ENCODE data around the gene ITGA2B. TPM values are rescaled to one million over a fixed set of nuclear protein-coding genes. Genes with fewer than 3 reads are reported as not detected.

ITGA2B gene
- total and polyA plus RNA-seq, 10 of the 15 experiments (the other 5 are each of a cell fraction or from before 2014, with no cell fraction given), result 0.04 to 0.51 (median 0.21) TPM; not detected in 1

DNA sequence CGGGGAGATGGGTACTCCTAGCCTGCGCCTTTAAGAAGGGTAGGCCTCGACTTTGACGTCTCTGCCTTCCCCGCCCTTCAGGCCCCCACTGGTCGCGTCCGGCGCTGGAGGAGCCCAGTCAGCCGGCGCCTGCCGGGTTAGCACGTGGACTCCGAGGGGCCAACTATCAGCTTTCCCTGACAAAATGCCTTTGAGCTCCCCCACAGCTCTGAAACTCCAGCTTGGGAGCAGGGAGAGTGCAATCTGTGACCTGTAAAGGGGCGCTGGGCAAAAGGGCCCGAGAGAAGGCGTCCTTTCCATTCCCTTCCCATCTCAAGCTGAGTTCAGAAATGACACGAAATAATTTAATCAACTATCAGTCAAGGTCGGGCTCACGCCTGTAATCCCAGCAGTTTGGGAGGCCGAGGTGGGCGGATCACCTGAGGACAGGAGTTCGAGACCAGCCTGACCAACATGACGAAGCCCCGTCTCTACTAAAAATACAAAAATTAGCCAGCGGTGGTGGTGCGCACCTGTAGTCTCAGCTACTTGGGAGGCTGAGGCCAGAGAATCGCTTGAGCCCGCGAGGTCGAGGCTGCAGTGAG lies 62.5 kb downstream of the ITGA2B start (continued):
- TF ChIP-seq, protein P1, sequence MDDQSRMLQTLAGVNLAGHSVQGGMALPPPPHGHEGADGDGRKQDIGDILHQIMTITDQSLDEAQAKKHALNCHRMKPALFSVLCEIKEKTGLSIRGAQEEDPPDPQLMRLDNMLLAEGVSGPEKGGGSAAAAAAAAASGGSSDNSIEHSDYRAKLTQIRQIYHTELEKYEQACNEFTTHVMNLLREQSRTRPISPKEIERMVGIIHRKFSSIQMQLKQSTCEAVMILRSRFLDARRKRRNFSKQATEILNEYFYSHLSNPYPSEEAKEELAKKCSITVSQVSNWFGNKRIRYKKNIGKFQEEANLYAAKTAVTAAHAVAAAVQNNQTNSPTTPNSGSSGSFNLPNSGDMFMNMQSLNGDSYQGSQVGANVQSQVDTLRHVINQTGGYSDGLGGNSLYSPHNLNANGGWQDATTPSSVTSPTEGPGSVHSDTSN (IDR thresholded peaks at IDR 0.05; ENCODE audit: insufficient replicate concordance, low read depth, low read length), result no peak
- TF ChIP-seq FOS (IDR thresholded peaks at IDR 0.05; ENCODE audit: borderline replicate concordance, extremely low read depth, insufficient read length) (no peak), RFX5 (IDR thresholded peaks at IDR 0.05; ENCODE audit: low read depth, low read length) (no peak), TCF3 (IDR thresholded peaks at IDR 0.05; ENCODE audit: borderline replicate concordance, insufficient read depth, low read depth, low read length) (no peak), SMAD1 (IDR thresholded peaks at IDR 0.05; ENCODE audit: low read depth, partially characterized antibody) (no peak), RCOR1 (conservative IDR thresholded peaks at IDR 0.05; ENCODE audit: low read depth, low read length) (no peak), ESRRA (IDR thresholded peaks at IDR 0.05; ENCODE audit: low read length) (no peak), NR2C1 (IDR thresholded peaks at IDR 0.05) (no peak), PML (IDR thresholded peaks at IDR 0.05; ENCODE audit: low read length) (no peak), SMC3 (IDR thresholded peaks at IDR 0.05; ENCODE audit: borderline replicate concordance, low read length) (no peak), HDGF (IDR thresholded peaks at IDR 0.05) (peak; percentile 60; the same call in 1 of the 2 replicates), TAF1 (IDR thresholded peaks at IDR 0.05; ENCODE audit: borderline replicate concordance, low read depth, low read length) (0 out of 2 replicates have a peak, but pooled peaks have one; percentile 23), ZNF217 (IDR thresholded peaks at IDR 0.05) (no peak), ZBED1 (IDR thresholded peaks at IDR 0.05; ENCODE audit: borderline replicate concordance) (no peak), STAT3 (IDR thresholded peaks at IDR 0.05; ENCODE audit: low read depth, low read length) (no peak), YY1 (IDR thresholded peaks at IDR 0.05; ENCODE audit: low read depth, low read length) (no peak), EGR1 (IDR thresholded peaks at IDR 0.05; ENCODE audit: borderline replicate concordance in 1 of 2, low read depth in 2 of 2, low read length in 2 of 2) (peak in 1 of 2 experiments; percentile 27; a peak in 1 of 3 replicates)
- TF ChIP-seq, protein P2, sequence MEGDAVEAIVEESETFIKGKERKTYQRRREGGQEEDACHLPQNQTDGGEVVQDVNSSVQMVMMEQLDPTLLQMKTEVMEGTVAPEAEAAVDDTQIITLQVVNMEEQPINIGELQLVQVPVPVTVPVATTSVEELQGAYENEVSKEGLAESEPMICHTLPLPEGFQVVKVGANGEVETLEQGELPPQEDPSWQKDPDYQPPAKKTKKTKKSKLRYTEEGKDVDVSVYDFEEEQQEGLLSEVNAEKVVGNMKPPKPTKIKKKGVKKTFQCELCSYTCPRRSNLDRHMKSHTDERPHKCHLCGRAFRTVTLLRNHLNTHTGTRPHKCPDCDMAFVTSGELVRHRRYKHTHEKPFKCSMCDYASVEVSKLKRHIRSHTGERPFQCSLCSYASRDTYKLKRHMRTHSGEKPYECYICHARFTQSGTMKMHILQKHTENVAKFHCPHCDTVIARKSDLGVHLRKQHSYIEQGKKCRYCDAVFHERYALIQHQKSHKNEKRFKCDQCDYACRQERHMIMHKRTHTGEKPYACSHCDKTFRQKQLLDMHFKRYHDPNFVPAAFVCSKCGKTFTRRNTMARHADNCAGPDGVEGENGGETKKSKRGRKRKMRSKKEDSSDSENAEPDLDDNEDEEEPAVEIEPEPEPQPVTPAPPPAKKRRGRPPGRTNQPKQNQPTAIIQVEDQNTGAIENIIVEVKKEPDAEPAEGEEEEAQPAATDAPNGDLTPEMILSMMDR (IDR thresholded peaks at IDR 0.05 in 2 of 3, conservative IDR thresholded peaks at IDR 0.05 in 1 of 3; ENCODE audit: control insufficient read depth in 2 of 3, extremely low read depth in 1 of 3, insufficient read depth in 1 of 3, low read depth in 3 of 3, low read length in 3 of 3), result no peak
- TF ChIP-seq, protein P3, sequence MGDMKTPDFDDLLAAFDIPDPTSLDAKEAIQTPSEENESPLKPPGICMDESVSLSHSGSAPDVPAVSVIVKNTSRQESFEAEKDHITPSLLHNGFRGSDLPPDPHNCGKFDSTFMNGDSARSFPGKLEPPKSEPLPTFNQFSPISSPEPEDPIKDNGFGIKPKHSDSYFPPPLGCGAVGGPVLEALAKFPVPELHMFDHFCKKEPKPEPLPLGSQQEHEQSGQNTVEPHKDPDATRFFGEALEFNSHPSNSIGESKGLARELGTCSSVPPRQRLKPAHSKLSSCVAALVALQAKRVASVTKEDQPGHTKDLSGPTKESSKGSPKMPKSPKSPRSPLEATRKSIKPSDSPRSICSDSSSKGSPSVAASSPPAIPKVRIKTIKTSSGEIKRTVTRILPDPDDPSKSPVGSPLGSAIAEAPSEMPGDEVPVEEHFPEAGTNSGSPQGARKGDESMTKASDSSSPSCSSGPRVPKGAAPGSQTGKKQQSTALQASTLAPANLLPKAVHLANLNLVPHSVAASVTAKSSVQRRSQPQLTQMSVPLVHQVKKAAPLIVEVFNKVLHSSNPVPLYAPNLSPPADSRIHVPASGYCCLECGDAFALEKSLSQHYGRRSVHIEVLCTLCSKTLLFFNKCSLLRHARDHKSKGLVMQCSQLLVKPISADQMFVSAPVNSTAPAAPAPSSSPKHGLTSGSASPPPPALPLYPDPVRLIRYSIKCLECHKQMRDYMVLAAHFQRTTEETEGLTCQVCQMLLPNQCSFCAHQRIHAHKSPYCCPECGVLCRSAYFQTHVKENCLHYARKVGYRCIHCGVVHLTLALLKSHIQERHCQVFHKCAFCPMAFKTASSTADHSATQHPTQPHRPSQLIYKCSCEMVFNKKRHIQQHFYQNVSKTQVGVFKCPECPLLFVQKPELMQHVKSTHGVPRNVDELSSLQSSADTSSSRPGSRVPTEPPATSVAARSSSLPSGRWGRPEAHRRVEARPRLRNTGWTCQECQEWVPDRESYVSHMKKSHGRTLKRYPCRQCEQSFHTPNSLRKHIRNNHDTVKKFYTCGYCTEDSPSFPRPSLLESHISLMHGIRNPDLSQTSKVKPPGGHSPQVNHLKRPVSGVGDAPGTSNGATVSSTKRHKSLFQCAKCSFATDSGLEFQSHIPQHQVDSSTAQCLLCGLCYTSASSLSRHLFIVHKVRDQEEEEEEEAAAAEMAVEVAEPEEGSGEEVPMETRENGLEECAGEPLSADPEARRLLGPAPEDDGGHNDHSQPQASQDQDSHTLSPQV (IDR thresholded peaks at IDR 0.05), result no peak
- TF ChIP-seq, protein P4, sequence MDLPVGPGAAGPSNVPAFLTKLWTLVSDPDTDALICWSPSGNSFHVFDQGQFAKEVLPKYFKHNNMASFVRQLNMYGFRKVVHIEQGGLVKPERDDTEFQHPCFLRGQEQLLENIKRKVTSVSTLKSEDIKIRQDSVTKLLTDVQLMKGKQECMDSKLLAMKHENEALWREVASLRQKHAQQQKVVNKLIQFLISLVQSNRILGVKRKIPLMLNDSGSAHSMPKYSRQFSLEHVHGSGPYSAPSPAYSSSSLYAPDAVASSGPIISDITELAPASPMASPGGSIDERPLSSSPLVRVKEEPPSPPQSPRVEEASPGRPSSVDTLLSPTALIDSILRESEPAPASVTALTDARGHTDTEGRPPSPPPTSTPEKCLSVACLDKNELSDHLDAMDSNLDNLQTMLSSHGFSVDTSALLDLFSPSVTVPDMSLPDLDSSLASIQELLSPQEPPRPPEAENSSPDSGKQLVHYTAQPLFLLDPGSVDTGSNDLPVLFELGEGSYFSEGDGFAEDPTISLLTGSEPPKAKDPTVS (IDR thresholded peaks at IDR 0.05; ENCODE audit: low read depth, low read length), result no peak

Data from GM12878 (cell line).